Peyer's patch (tissue), 4 donors: ENCODE measurements around the gene MKS1.

Experiments
- CTCF ChIP-seq, 6 experiments: fragments of 450-650 bp in 4 of 6; fragments of 200-600 bp in 2 of 6; sonication (generic) in 1 of 6; IDR thresholded peaks; one replicate each; pipeline ENCODE4 v1.5.1; 2017 to 2019; ENCODE audit warnings: antibody characterized with exemption in 6 of 6, mild to moderate bottlenecking in 3 of 6, moderate library complexity in 1 of 6
- POLR2A ChIP-seq, 2 donors: fragments of 450-650 bp; IDR thresholded peaks; one replicate each; pipeline ENCODE4 v1.5.1; 2017; ENCODE audit warnings: antibody characterized with exemption in 2 of 2, mild to moderate bottlenecking in 2 of 2, moderate library complexity in 2 of 2

GRCh38 chr17:58229384-58229783 is 10.3 kb upstream of the MKS1 start:
- TF ChIP-seq CTCF (IDR thresholded peaks at IDR 0.05) (no peak), POLR2A (IDR thresholded peaks at IDR 0.05) (no peak)
